Small intestine (tissue), 7 donors: ENCODE results near the gene COX8A. TPM values are rescaled to one million over a fixed set of nuclear protein-coding genes. Genes with fewer than 3 reads are reported as not detected.
"Not testable (repeated sequence)": the region's sequence is repeated elsewhere in the genome, so short reads cannot be mapped to it uniquely, and the experiment has no call there.

Source experiments
- DNase-seq, 2 donors: peaks; one replicate each; pipeline versions ENCODE4 v3.0.0 to v3.0.0-alpha.2; 2013
- FAIRE-seq: peaks from 2 replicates; lab custom pipeline; 2012; peaks lifted over from hg19 to GRCh38; lab: Jason Lieb, UNC
- H3K27ac ChIP-seq, 3 donors: one replicate each; pipeline ENCODE4 v1.5.1; 2013; ENCODE audit warnings: low read length in 2 of 3, mild to moderate bottlenecking in 2 of 3, control low read depth in 1 of 3, inconsistent platforms in 1 of 3, low read depth in 1 of 3, moderate library complexity in 1 of 3
- H3K27me3 ChIP-seq, 3 donors: one replicate each; pipeline ENCODE4 v1.6.1; 2013; ENCODE audit warnings: low read length in 3 of 3, inconsistent platforms in 1 of 3; ENCODE audit not compliant: control insufficient read depth in 3 of 3, insufficient read depth in 3 of 3
- H3K36me3 ChIP-seq, 3 donors: one replicate each; pipeline ENCODE4 v1.6.1; 2013; ENCODE audit warnings: low read length in 3 of 3, inconsistent platforms in 1 of 3, low read depth in 1 of 3, mild to moderate bottlenecking in 1 of 3, moderate library complexity in 1 of 3; ENCODE audit not compliant: control insufficient read depth in 3 of 3, insufficient read depth in 2 of 3
- H3K4me1 ChIP-seq, 3 donors: one replicate each; pipeline ENCODE4 v1.6.1; 2013; ENCODE audit warnings: low read length in 2 of 3, inconsistent platforms in 1 of 3, low read depth in 1 of 3, mild to moderate bottlenecking in 1 of 3, moderate library complexity in 1 of 3; ENCODE audit not compliant: control insufficient read depth in 3 of 3, insufficient read depth in 2 of 3
- H3K4me3 ChIP-seq, 3 donors: one replicate each; pipeline ENCODE4 v1.5.1; 2013; ENCODE audit warnings: low read length in 3 of 3, control low read depth in 1 of 3, inconsistent platforms in 1 of 3, low read depth in 1 of 3, mild to moderate bottlenecking in 1 of 3, moderate library complexity in 1 of 3
- H3K9me3 ChIP-seq, 2 donors: one replicate each; pipeline ENCODE4 v1.6.1; 2013; ENCODE audit warnings: low read depth in 1 of 2, low read length in 1 of 2; ENCODE audit not compliant: control insufficient read depth in 2 of 2, insufficient read depth in 1 of 2
- WGBS, 3 donors: extraction: QIAGEN DNeasy Blood & Tissue Kit; methylation state at CpG; one replicate each; pipeline ENCODE4 v1.1.7; 2013; 5-methylcytosine and 5-hydroxymethylcytosine counted together
- polyA plus RNA-seq, 4 donors: library from polyadenylated mRNA; stranded (reverse) in 3 of 4; unstranded in 1 of 4; fragments of 200-250 nt in 3 of 4; fragments of 120-200 nt in 1 of 4; gene quantifications; one replicate each; pipeline versions ENCODE4 v1.2.1 to v1.2.3, GENCODE V29; 2013
- donor health status: healthy with polysubstance abuse.
- donor health status: control.
- donor health status: control.
- donor health status: Bipolar disorder and iron deficiency.
- donor health status: healthy.

COX8A gene
- polyA plus RNA-seq, 4 donors, result 331 to 1,570 (median 1,390) TPM

GRCh38 chr11:63951779-63952536 is 22.5 kb upstream of the COX8A start:
- Histone ChIP-seq H3K36me3 (peaks cover 8 to 69% (median 12%) of the 10 kb centered on the region in 3 donors), H3K27ac (peak overlapping the region in 1 of 3 donors; percentile 55), H3K27me3 (no peaks in the 10 kb centered on the region), H3K9me3 (no peaks in the 10 kb centered on the region), H3K4me3 (no peak overlapping the region), H3K4me1 (no peaks in the 10 kb centered on the region)
- DNase-seq (peak in 1 of 2 donors; percentile 31), FAIRE-seq (no peak)
- WGBS, 3 donors, result 71 to 82% (median 79%) methylated on average over 20 of the region's 20 CpGs

GRCh38 chr11:63952570-63952969 is 21.9 kb upstream of the COX8A start:
- Histone ChIP-seq H3K36me3 (peaks cover 8 to 68% (median 12%) of the 10 kb centered on the region in 3 donors), H3K4me3 (no peak overlapping the region), H3K27me3 (no peaks in the 10 kb centered on the region), H3K4me1 (no peaks in the 10 kb centered on the region), H3K9me3 (no peaks in the 10 kb centered on the region), H3K27ac (peak overlapping the region in 1 of 3 donors; percentile 29)
- FAIRE-seq (no peak), DNase-seq (no peak)
- WGBS, 3 donors, result 92 to 99% (median 93%) methylated on average over 4 of the region's 4 CpGs

- FAIRE-seq, result no peak
Measured at GRCh38 chr11:63958008-63958407, 16.4 kb upstream of the COX8A start.

GRCh38 chr11:63961608-63962412 is 12.6 kb upstream of the COX8A start:
- peaks cover 0 to 23% (median 0%) of the 10 kb centered on the region in 3 donors for H3K4me1 ChIP-seq
- H3K27ac ChIP-seq, result no peak overlapping the region
- no peak for FAIRE-seq
- no peak overlapping the region for H3K4me3 ChIP-seq
- DNase-seq, result peak in 1 of 2 donors; percentile 50
- no peaks in the 10 kb centered on the region for H3K27me3 ChIP-seq
- no peaks in the 10 kb centered on the region for H3K9me3 ChIP-seq
- WGBS, 3 donors, result 32 to 37% (median 33%) methylated on average over 16 to 19 of the region's 19 CpGs
- H3K36me3 ChIP-seq, result peaks cover 0 to 13% (median 0%) of the 10 kb centered on the region in 3 donors

More at GRCh38 chr11:63958008-63958407, 16.4 kb upstream of the COX8A start:
- H3K27ac ChIP-seq, result no peak overlapping the region
- peaks cover 0 to 23% (median 0%) of the 10 kb centered on the region in 3 donors for H3K4me1 ChIP-seq
- peaks cover 8 to 47% (median 9%) of the 10 kb centered on the region in 3 donors for H3K36me3 ChIP-seq
- DNase-seq, result no peak
- 43 to 67% (median 55%) methylated on average over 5 of the region's 5 CpGs for WGBS, 3 donors
- H3K4me3 ChIP-seq, result no peak overlapping the region
- no peaks in the 10 kb centered on the region for H3K27me3 ChIP-seq
- H3K9me3 ChIP-seq, result no peaks in the 10 kb centered on the region

GRCh38 chr11:63963895-63964294 is 10.5 kb upstream of the COX8A start:
- not testable (repeated sequence) for H3K9me3 ChIP-seq, H3K27ac ChIP-seq, H3K27me3 ChIP-seq, H3K4me3 ChIP-seq, FAIRE-seq, DNase-seq, H3K36me3 ChIP-seq
- peaks cover 0 to 12% (median 0%) of the 10 kb centered on the region in 3 donors for H3K4me1 ChIP-seq
- 91 to 95% (median 94%) methylated on average over 4 of the region's 4 CpGs for WGBS, 3 donors

- Histone ChIP-seq H3K4me1 (peaks cover 0 to 3% (median 0%) of the 10 kb centered on the region in 3 donors), H3K4me3 (no peak overlapping the region), H3K9me3 (no peaks in the 10 kb centered on the region), H3K27ac (no peak overlapping the region), H3K36me3 (no peaks in the 10 kb centered on the region), H3K27me3 (no peaks in the 10 kb centered on the region)
- DNase-seq (peak in 1 of 2 donors; percentile 27), FAIRE-seq (no peak)
- 96 to 100% (median 97%) methylated on average over 1 of the region's 1 CpG for WGBS, 3 donors
Measured at GRCh38 chr11:63966444-63966843, 8.0 kb upstream of the COX8A start.

- DNase-seq, result no peak
Measured at GRCh38 chr11:63969461-63969860, 5.0 kb upstream of the COX8A start.

GRCh38 chr11:63970902-63971301 is 3.5 kb upstream of the COX8A start:
- Histone ChIP-seq H3K9me3 (peaks cover 0 to 2% of the 10 kb centered on the region in 2 donors), H3K36me3 (peaks cover 0 to 1% (median 0%) of the 10 kb centered on the region in 3 donors), H3K27me3 (no peaks in the 10 kb centered on the region), H3K4me1 (peaks cover 0 to 2% (median 1%) of the 10 kb centered on the region in 3 donors), H3K4me3 (no peak overlapping the region), H3K27ac (no peak overlapping the region)
- WGBS, 3 donors, result 75 to 84% (median 76%) methylated on average over 5 of the region's 5 CpGs
- FAIRE-seq, result no peak
- no peak for DNase-seq

More at GRCh38 chr11:63969461-63969860, 5.0 kb upstream of the COX8A start:
- Histone ChIP-seq H3K27ac (no peak overlapping the region), H3K4me3 (no peak overlapping the region), H3K9me3 (peaks cover 0 to 2% of the 10 kb centered on the region in 2 donors), H3K36me3 (no peaks in the 10 kb centered on the region), H3K4me1 (no peaks in the 10 kb centered on the region), H3K27me3 (no peaks in the 10 kb centered on the region)
- WGBS, 3 donors, result 62 to 78% (median 63%) methylated on average over 2 of the region's 2 CpGs
- no peak for FAIRE-seq
